ENCODE data around the gene MME. TPM values are rescaled to one million over a fixed set of nuclear protein-coding genes. Genes with fewer than 3 reads are reported as not detected.
"Not testable (repeated sequence)": the region's sequence is repeated elsewhere in the genome, so short reads cannot be mapped to it uniquely, and the experiment has no call there.

Gene MME
- total RNA-seq, 1 experiment from 2014 or later, result 1.6 TPM

DNA sequence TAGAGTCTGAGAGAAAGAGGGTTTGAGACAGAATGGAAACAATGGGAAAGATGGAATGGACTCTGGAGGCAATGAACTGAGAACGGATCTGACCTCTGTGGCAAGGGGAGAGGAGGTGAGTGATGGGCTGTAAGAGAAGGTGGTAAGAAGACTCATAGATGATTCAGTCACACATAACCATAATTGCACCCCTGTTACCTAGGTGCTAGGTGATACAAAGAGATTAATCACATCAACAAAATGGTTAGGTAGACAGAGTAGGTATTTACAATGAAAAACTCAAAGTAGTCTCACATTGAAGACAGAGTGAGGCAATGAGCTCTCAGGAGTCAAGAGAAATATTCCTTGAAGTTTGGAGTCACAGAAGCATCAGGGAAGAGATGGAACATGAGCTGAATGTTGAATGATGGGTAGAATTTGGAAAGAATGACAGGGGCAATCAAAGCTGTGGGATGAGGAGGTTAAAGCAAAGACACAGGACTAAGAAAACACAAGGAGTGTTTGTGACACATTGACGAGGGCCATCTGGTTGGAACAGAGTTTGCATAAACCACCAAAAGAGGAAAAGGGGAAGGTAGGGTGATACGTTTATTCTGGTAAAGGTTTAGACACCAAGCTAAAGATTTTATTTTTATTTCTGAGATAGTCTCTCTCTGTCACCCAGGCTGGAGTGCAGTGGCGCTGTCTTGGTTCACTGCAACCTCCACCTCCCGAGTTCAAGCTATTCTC lies 32.7 kb downstream of the MME start:
- Histone ChIP-seq H3K9me3 (ENCODE audit: control insufficient read depth, insufficient read depth, low read depth, low read length) (no peaks in the 10 kb centered on the region), H3K27me3 (ENCODE audit: control insufficient read depth, insufficient read depth, low read length) (no peaks in the 10 kb centered on the region), H3K36me3 (ENCODE audit: control insufficient read depth, insufficient read depth, low read length) (no peaks in the 10 kb centered on the region), H3K4me1 (ENCODE audit: control insufficient read depth, insufficient read depth, low read length) (no peaks in the 10 kb centered on the region), H3K27ac (ENCODE audit: low read length) (no peak overlapping the region), H3K4me3 (ENCODE audit: low read depth in 2 of 2, low read length in 2 of 2) (no peak overlapping the region)
- TF ChIP-seq, protein P1, sequence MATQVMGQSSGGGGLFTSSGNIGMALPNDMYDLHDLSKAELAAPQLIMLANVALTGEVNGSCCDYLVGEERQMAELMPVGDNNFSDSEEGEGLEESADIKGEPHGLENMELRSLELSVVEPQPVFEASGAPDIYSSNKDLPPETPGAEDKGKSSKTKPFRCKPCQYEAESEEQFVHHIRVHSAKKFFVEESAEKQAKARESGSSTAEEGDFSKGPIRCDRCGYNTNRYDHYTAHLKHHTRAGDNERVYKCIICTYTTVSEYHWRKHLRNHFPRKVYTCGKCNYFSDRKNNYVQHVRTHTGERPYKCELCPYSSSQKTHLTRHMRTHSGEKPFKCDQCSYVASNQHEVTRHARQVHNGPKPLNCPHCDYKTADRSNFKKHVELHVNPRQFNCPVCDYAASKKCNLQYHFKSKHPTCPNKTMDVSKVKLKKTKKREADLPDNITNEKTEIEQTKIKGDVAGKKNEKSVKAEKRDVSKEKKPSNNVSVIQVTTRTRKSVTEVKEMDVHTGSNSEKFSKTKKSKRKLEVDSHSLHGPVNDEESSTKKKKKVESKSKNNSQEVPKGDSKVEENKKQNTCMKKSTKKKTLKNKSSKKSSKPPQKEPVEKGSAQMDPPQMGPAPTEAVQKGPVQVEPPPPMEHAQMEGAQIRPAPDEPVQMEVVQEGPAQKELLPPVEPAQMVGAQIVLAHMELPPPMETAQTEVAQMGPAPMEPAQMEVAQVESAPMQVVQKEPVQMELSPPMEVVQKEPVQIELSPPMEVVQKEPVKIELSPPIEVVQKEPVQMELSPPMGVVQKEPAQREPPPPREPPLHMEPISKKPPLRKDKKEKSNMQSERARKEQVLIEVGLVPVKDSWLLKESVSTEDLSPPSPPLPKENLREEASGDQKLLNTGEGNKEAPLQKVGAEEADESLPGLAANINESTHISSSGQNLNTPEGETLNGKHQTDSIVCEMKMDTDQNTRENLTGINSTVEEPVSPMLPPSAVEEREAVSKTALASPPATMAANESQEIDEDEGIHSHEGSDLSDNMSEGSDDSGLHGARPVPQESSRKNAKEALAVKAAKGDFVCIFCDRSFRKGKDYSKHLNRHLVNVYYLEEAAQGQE (IDR thresholded peaks at IDR 0.05; ENCODE audit: insufficient read depth in 1 of 2, low read depth in 2 of 2, low read length in 1 of 2), result no peak
- TF ChIP-seq CTCF (IDR thresholded peaks at IDR 0.05) (no peak), TCF7L2 (IDR thresholded peaks at IDR 0.05; ENCODE audit: low read depth, low read length) (no peak), SIN3A (IDR thresholded peaks at IDR 0.05; ENCODE audit: borderline replicate concordance, insufficient read depth, low read depth, low read length) (no peak), POLR2AphosphoS5 (IDR thresholded peaks at IDR 0.05; ENCODE audit: low read depth, low read length) (no peak)
- DNase-seq (ENCODE audit: low read depth, low spot score) (no peak), ATAC-seq (no peak)
- in situ Hi-C loops (cut with HindIII; ENCODE audit: low pct_unique_long_range_greater_than_20kb, low sequenced_read_pairs) (no loop called here), intact Hi-C loops (cut with micrococcal nuclease; ENCODE audit: unreplicated experiment) (no loop called here)
- POLR2A ChIA-PET, result no interaction called here
- no TSS peak for BruUV-seq (replicated peaks)
- CTCF ChIA-PET, result no interaction called here

- POLR2A ChIA-PET; CTCF ChIA-PET; in situ Hi-C loops (cut with HindIII; ENCODE audit: low pct_unique_long_range_greater_than_20kb, low sequenced_read_pairs): not testable (repeated sequence)
Measured at GRCh38 chr3:155124745-155125144, 44.6 kb downstream of the MME start.

DNA sequence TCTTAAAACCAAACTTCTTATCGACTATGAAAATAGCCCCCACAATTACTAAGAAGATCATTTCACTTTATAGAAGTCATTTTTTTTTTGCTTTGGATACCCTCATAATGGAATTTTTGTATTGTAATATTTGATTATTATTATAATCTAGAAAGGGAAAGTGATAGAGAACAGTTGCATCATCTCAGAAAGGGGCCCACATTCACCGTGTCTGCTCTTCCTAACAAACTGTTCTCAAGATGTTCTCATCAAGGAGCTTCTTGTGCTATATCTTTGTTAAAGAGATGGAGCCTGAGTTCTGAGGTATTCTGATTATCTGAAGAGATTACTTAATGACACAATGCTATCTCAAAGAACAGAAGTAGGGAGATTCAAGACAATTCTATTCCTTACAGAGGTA lies 49.3 kb downstream of the MME start:
- in situ Hi-C loops (cut with HindIII; ENCODE audit: low pct_unique_long_range_greater_than_20kb, low sequenced_read_pairs), result no loop called here
- no peak for ATAC-seq
- ChIA-PET POLR2A (no interaction called here), CTCF (no interaction called here)
- H3K36me3 ChIP-seq (ENCODE audit: control insufficient read depth, insufficient read depth, low read length), result no peaks in the 10 kb centered on the region
- no peak for TF ChIP-seq CTCF (IDR thresholded peaks at IDR 0.05)
- intact Hi-C loops (cut with micrococcal nuclease; ENCODE audit: unreplicated experiment), result no loop called here
- H3K27me3 ChIP-seq (ENCODE audit: control insufficient read depth, insufficient read depth, low read length), result no peaks in the 10 kb centered on the region
- no peak for DNase-seq (ENCODE audit: low read depth, low spot score)
- BruUV-seq (replicated peaks), result no TSS peak
- no peak overlapping the region for H3K4me3 ChIP-seq (ENCODE audit: low read depth in 2 of 2, low read length in 2 of 2)
- H3K4me1 ChIP-seq (ENCODE audit: control insufficient read depth, insufficient read depth, low read length), result no peaks in the 10 kb centered on the region
- H3K27ac ChIP-seq (ENCODE audit: low read length), result no peak overlapping the region
- no peaks in the 10 kb centered on the region for H3K9me3 ChIP-seq (ENCODE audit: control insufficient read depth, insufficient read depth, low read depth, low read length)

More at GRCh38 chr3:155124745-155125144, 44.6 kb downstream of the MME start:
- ATAC-seq; H3K9me3 ChIP-seq (ENCODE audit: control insufficient read depth, insufficient read depth, low read depth, low read length); BruUV-seq (replicated peaks); H3K4me1 ChIP-seq (ENCODE audit: control insufficient read depth, insufficient read depth, low read length); H3K36me3 ChIP-seq (ENCODE audit: control insufficient read depth, insufficient read depth, low read length); H3K27me3 ChIP-seq (ENCODE audit: control insufficient read depth, insufficient read depth, low read length); H3K27ac ChIP-seq (ENCODE audit: low read length); intact Hi-C loops (cut with micrococcal nuclease; ENCODE audit: unreplicated experiment); DNase-seq (ENCODE audit: low read depth, low spot score); H3K4me3 ChIP-seq (ENCODE audit: low read depth in 2 of 2, low read length in 2 of 2): not testable (repeated sequence)

Measured in Panc1 (cell line).